ENCODE results near the gene SMC6.

DNA sequence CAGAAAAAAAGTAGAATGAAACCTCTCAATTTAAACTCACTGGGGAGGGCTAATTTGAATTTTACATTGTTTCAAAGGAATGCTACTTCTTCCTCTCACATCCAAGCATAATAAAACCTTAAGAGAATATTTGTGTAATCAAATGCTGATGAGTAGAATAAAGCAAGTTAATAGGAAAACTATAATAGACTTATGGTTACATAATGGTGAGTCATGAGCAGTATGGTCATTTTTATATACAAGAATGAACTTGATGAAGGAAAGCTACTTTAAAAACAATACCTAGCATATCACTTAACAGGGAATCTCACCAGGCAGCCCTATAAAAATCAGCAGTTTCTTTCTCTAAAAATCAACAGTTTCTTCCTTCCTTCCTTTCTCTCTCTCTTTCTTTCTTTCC lies 132.8 kb downstream of the SMC6 start:
- no peak for TF ChIP-seq CTCF (optimal IDR thresholded peaks at IDR 0.05 in 1 of 3, IDR thresholded peaks at IDR 0.05 in 1 of 3, conservative IDR thresholded peaks at IDR 0.05 in 1 of 3; ENCODE audit: extremely low read depth in 1 of 3, insufficient read depth in 2 of 3, low read length in 3 of 3)
- no peak for TF ChIP-seq EZH2 (IDR thresholded peaks at IDR 0.05; ENCODE audit: low read length)
